ENCODE measurements around the gene S100A7. TPM values are rescaled to one million over a fixed set of nuclear protein-coding genes. Genes with fewer than 3 reads are reported as not detected.
"Not testable (repeated sequence)": the region's sequence is repeated elsewhere in the genome, so short reads cannot be mapped to it uniquely, and the experiment has no call there.

S100A7 gene
- total RNA-seq, 2 experiments from 2014 or later, result not detected

- Mint-ChIP-seq H3K27me3 (peaks cover 14% of the 10 kb centered on the region), H3K36me3 (no peaks in the 10 kb centered on the region), H3K4me3 (no peak overlapping the region), H3K4me1 (ENCODE audit: low read depth) (no peaks in the 10 kb centered on the region), H3K27ac (no peak overlapping the region), H3K9me3 (no peaks in the 10 kb centered on the region)
- intact Hi-C loops (cut with micrococcal nuclease), result no loop called here
- POLR2A ChIA-PET, result no interaction called here
- CTCF ChIA-PET, result no interaction called here
- DNase-seq, result no peak
Measured at GRCh38 chr1:153428073-153428638, 32.3 kb downstream of the S100A7 start.

- Mint-ChIP-seq H3K27ac (no peak overlapping the region), H3K4me3 (no peak overlapping the region), H3K36me3 (no peaks in the 10 kb centered on the region), H3K4me1 (ENCODE audit: low read depth) (no peaks in the 10 kb centered on the region), H3K9me3 (no peaks in the 10 kb centered on the region), H3K27me3 (peaks cover 14% of the 10 kb centered on the region)
- no peak for DNase-seq
- CTCF ChIA-PET, result no interaction called here
- intact Hi-C loops (cut with micrococcal nuclease), result no loop called here
- POLR2A ChIA-PET, result no interaction called here
Measured at GRCh38 chr1:153426809-153427208, 33.6 kb downstream of the S100A7 start.

GRCh38 chr1:153422450-153423068, 37.9 kb downstream of the S100A7 start:
- Mint-ChIP-seq H3K4me3 (no peak overlapping the region), H3K27me3 (peaks cover 34% of the 10 kb centered on the region), H3K4me1 (ENCODE audit: low read depth) (no peaks in the 10 kb centered on the region), H3K9me3 (no peaks in the 10 kb centered on the region), H3K36me3 (no peaks in the 10 kb centered on the region), H3K27ac (no peak overlapping the region)
- DNase-seq, result peak; percentile 76
- POLR2A ChIA-PET, result no interaction called here
- intact Hi-C loops (cut with micrococcal nuclease), result no loop called here
- CTCF ChIA-PET, result interaction anchor here (0.6 to 0.7 kb wide), 2 partner anchors 72 to 157 kb away, joined by 3 to 4 read pairs; no protein-coding TSS in a partner anchor

- Mint-ChIP-seq H3K36me3 (no peaks in the 10 kb centered on the region), H3K27me3 (peaks cover 30% of the 10 kb centered on the region), H3K4me3 (no peak overlapping the region), H3K4me1 (ENCODE audit: low read depth) (no peaks in the 10 kb centered on the region), H3K27ac (no peak overlapping the region), H3K9me3 (no peaks in the 10 kb centered on the region)
- intact Hi-C loops (cut with micrococcal nuclease), result no loop called here
- CTCF ChIA-PET, result interaction anchor here (1.5 kb wide), 1 partner anchor 75 kb away, joined by 4 read pairs; no protein-coding TSS in a partner anchor
- POLR2A ChIA-PET, result no interaction called here
- no peak for DNase-seq
Measured at GRCh38 chr1:153420306-153420705, 40.1 kb downstream of the S100A7 start.

- intact Hi-C loops (cut with micrococcal nuclease); H3K9me3 Mint-ChIP-seq; H3K4me1 Mint-ChIP-seq (ENCODE audit: low read depth); H3K4me3 Mint-ChIP-seq; POLR2A ChIA-PET; DNase-seq; H3K36me3 Mint-ChIP-seq; H3K27ac Mint-ChIP-seq: not testable (repeated sequence)
- CTCF ChIA-PET, result interaction anchor here (1.5 kb wide), 1 partner anchor 76 kb away, joined by 4 read pairs; no protein-coding TSS in a partner anchor
- H3K27me3 Mint-ChIP-seq, result peaks cover 30% of the 10 kb centered on the region
Measured at GRCh38 chr1:153419436-153419793, 41.0 kb downstream of the S100A7 start.

GRCh38 chr1:153418758-153419435, 41.6 kb downstream of the S100A7 start:
- DNase-seq; H3K27ac Mint-ChIP-seq; H3K9me3 Mint-ChIP-seq; POLR2A ChIA-PET; intact Hi-C loops (cut with micrococcal nuclease); H3K4me1 Mint-ChIP-seq (ENCODE audit: low read depth); H3K4me3 Mint-ChIP-seq; H3K36me3 Mint-ChIP-seq: not testable (repeated sequence)
- CTCF ChIA-PET, result interaction anchor here (1.5 kb wide), 1 partner anchor 76 kb away, joined by 4 read pairs; no protein-coding TSS in a partner anchor
- peaks cover 30% of the 10 kb centered on the region for H3K27me3 Mint-ChIP-seq

- Mint-ChIP-seq H3K36me3 (no peaks in the 10 kb centered on the region), H3K27ac (no peak overlapping the region), H3K4me3 (no peak overlapping the region), H3K9me3 (no peaks in the 10 kb centered on the region), H3K27me3 (peaks cover 28% of the 10 kb centered on the region), H3K4me1 (ENCODE audit: low read depth) (no peaks in the 10 kb centered on the region)
- CTCF ChIA-PET, result no interaction called here
- no peak for DNase-seq
- POLR2A ChIA-PET, result no interaction called here
- intact Hi-C loops (cut with micrococcal nuclease), result no loop called here
Measured at GRCh38 chr1:153417136-153417888, 43.1 kb downstream of the S100A7 start.

GRCh38 chr1:153415850-153416570, 44.4 kb downstream of the S100A7 start, which contains the start of gene S100A7A:
Gene S100A7A (plus strand): TSS chr1:153416520. CDS start chr1:153418083, 1,563 bp downstream.
- no peak within 1 kb of the TSS for H3K27ac Mint-ChIP-seq
- intact Hi-C loops (cut with micrococcal nuclease), result no loop called here
- H3K36me3 Mint-ChIP-seq, result no peaks in the 10 kb centered on the region
- DNase-seq, result no peak
- peaks cover 5% of the 10 kb centered on the region for H3K9me3 Mint-ChIP-seq
- H3K4me3 Mint-ChIP-seq, result no peak within 1 kb of the TSS
- H3K4me1 Mint-ChIP-seq (ENCODE audit: low read depth), result no peaks in the 10 kb centered on the region
- ChIA-PET POLR2A (no interaction called here), CTCF (no interaction called here)
- peaks cover 32% of the 10 kb centered on the region for H3K27me3 Mint-ChIP-seq

GRCh38 chr1:153413961-153414360, 46.5 kb downstream of the S100A7 start:
- H3K27ac Mint-ChIP-seq; H3K4me3 Mint-ChIP-seq; CTCF ChIA-PET; H3K4me1 Mint-ChIP-seq (ENCODE audit: low read depth); DNase-seq; H3K9me3 Mint-ChIP-seq; H3K36me3 Mint-ChIP-seq; intact Hi-C loops (cut with micrococcal nuclease); POLR2A ChIA-PET: not testable (repeated sequence)
- peaks cover 25% of the 10 kb centered on the region for H3K27me3 Mint-ChIP-seq

Other genes starting within 250 kb of the S100A7 start
- not detected for gene PRR9, start 243.1 kb downstream of the S100A7 start, total RNA-seq
- under 1 TPM in 1 of 2 experiments, not detected in 1; 0.19 TPM for gene LORICRIN, start 201.0 kb downstream of the S100A7 start, total RNA-seq
- not detected for gene PGLYRP3, start 147.7 kb downstream of the S100A7 start, total RNA-seq
- not detected for gene PGLYRP4, start 111.8 kb downstream of the S100A7 start, total RNA-seq
- not detected for gene S100A9, start 102.8 kb downstream of the S100A7 start, total RNA-seq
- gene S100A12, start 85.0 kb downstream of the S100A7 start, total RNA-seq, result not detected
- gene S100A8, start 69.6 kb downstream of the S100A7 start, total RNA-seq, result not detected
- not detected for gene S100A7A, start 44.1 kb downstream of the S100A7 start, total RNA-seq
- 100 to 1,000 TPM; 503 to 513 TPM for gene S100A6, start 75.3 kb upstream of the S100A7 start, total RNA-seq
- gene S100A5, start 80.3 kb upstream of the S100A7 start, total RNA-seq, result 1 to 10 TPM; 3.3 to 4.0 TPM
- 100 to 1,000 TPM; 352 to 382 TPM for gene S100A4, start 85.2 kb upstream of the S100A7 start, total RNA-seq
- not detected for gene S100A3, start 88.6 kb upstream of the S100A7 start, total RNA-seq
- gene S100A2, start 105.2 kb upstream of the S100A7 start, total RNA-seq, result 1 to 10 TPM; 3.5 to 5.3 TPM
- not detected for gene S100A16, start 152.5 kb upstream of the S100A7 start, total RNA-seq
- gene S100A14, start 155.7 kb upstream of the S100A7 start, total RNA-seq, result under 1 TPM; 0.26 to 0.46 TPM
- gene S100A13, start 166.9 kb upstream of the S100A7 start, total RNA-seq, result 10 to 100 TPM; 11.6 to 13.6 TPM
- not detected for gene S100A1, start 167.8 kb upstream of the S100A7 start, total RNA-seq
- 10 to 100 TPM; 92.5 to 94.7 TPM for gene CHTOP, start 173.4 kb upstream of the S100A7 start, total RNA-seq
- gene SNAPIN, start 198.1 kb upstream of the S100A7 start, total RNA-seq, result 10 to 100 TPM; 31.3 to 32.1 TPM
- 100 to 1,000 TPM; 315 to 323 TPM for gene ILF2, start 210.3 kb upstream of the S100A7 start, total RNA-seq
- gene NPR1, start 218.0 kb upstream of the S100A7 start, total RNA-seq, result under 1 TPM; 0.05 to 0.07 TPM

All from activated CD4-positive, alpha-beta memory T cell treated with anti-CD3 and anti-CD28 coated beads for 36 hours (primary cell).